Tibial nerve (tissue), 3 donors: Measurements from ENCODE around the gene SCAPER.

Experiments
- POLR2A ChIP-seq, 2 donors: fragments of 450-650 bp; IDR thresholded peaks; one replicate each; pipeline ENCODE4 v1.6.1; 2017; ENCODE audit warnings: antibody characterized with exemption in 2 of 2, mild to moderate bottlenecking in 2 of 2, moderate library complexity in 2 of 2
- TF ChIP-seq, protein P1 (sequence below), 5 experiments: fragments of 200-600 bp in 3 of 5; fragments of 450-650 bp in 2 of 5; sonication (generic) in 3 of 5; IDR thresholded peaks; one replicate each; pipeline ENCODE4 v1.5.1; 2016 to 2019; ENCODE audit warnings: antibody characterized with exemption in 5 of 5, mild to moderate bottlenecking in 3 of 5, moderate library complexity in 2 of 5

- TF ChIP-seq POLR2A (IDR thresholded peaks at IDR 0.05): no peak
- TF ChIP-seq, protein P1, sequence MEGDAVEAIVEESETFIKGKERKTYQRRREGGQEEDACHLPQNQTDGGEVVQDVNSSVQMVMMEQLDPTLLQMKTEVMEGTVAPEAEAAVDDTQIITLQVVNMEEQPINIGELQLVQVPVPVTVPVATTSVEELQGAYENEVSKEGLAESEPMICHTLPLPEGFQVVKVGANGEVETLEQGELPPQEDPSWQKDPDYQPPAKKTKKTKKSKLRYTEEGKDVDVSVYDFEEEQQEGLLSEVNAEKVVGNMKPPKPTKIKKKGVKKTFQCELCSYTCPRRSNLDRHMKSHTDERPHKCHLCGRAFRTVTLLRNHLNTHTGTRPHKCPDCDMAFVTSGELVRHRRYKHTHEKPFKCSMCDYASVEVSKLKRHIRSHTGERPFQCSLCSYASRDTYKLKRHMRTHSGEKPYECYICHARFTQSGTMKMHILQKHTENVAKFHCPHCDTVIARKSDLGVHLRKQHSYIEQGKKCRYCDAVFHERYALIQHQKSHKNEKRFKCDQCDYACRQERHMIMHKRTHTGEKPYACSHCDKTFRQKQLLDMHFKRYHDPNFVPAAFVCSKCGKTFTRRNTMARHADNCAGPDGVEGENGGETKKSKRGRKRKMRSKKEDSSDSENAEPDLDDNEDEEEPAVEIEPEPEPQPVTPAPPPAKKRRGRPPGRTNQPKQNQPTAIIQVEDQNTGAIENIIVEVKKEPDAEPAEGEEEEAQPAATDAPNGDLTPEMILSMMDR (IDR thresholded peaks at IDR 0.05): no peak
These were observed 605.4 kb downstream of the SCAPER start for GRCh38 chr15:76299786-76300185.
